B cell (primary cell): ENCODE data around the gene PPP1R12A.
"Not testable (repeated sequence)": the region's sequence is repeated elsewhere in the genome, so short reads cannot be mapped to it uniquely, and the experiment has no call there.

Experiments used
- CTCF ChIP-seq: fragments of 200-600 bp; IDR thresholded peaks from one replicate; pipeline ENCODE4 v1.8.0; 2022; ENCODE audit warnings: antibody characterized with exemption, mild to moderate bottlenecking
- EZH2 ChIP-seq: IDR thresholded peaks from 2 replicates; pipeline ENCODE4 v1.6.1; 2012; ENCODE audit warnings: borderline replicate concordance, low read depth, mild to moderate bottlenecking, moderate library complexity, low read length; ENCODE audit not compliant: insufficient read depth, poor library complexity, severe bottlenecking

GRCh38 chr12:79942846-79943245 lies 7.9 kb upstream of the PPP1R12A start:
- not testable (repeated sequence) for TF ChIP-seq CTCF, EZH2
